Measurements from ENCODE around the gene ACO2.
"Not testable (repeated sequence)": the region's sequence is repeated elsewhere in the genome, so short reads cannot be mapped to it uniquely, and the experiment has no call there.

The ACO2 gene

DNA sequence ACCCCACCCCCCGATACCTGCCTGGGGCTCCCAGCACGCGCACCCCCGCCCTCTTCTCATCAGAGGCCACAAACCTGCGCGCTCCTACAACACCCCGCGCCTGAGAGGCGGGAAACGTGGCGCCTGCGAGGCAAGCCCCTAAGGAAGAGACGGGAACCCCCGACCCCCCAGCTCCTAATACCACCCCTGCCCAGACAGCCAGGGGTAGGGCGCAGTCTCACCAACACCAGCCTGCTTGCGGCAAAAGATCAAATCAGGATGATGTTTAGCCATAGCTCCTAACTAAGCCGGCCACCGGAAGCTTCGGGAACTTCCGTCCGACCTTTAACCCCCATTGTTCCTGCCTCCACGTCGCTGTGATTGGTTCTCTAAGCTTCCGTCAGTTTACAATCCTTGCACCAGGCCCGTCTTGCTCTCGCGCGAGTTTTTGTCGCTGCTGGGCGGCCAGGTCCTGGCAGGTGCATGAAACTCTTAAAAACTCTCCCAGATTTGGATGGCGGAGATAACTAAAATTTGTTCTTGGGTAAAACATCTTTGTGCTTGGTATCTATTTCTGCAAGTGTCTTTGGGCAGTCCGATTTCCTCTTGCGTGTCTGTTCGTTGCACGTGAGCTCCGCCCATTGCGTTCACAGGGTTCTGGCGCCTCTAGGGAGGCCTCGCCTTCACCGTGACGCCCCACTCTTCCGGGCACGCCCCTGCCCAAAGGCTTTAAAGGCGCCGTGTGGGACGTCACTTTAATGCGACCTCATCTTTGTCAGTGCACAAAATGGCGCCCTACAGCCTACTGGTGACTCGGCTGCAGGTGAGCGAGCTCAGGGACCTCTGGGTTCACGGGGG is at the start of gene ACO2, which contains the start of gene PHF5A:
TSS of gene ACO2 (plus strand) at position 737 of the 837 bp plus-strand sequence. CDS start at position 767, 30 bp downstream.
TSS of gene PHF5A (minus strand) at position 312 of the 837 bp plus-strand sequence. CDS start at position 273, 39 bp downstream.
- Histone ChIP-seq H3K36me3 (ENCODE audit: insufficient read depth, low read length) (peaks cover 27% of the 10 kb centered on the region), H3K9ac (ENCODE audit: low read depth, low read length) (peak within 1 kb of the TSS; percentile 91), H3K4me1 (ENCODE audit: insufficient read depth, low read length) (peaks cover 5% of the 10 kb centered on the region), H3K9me3 (ENCODE audit: control insufficient read depth, insufficient read depth, low read length) (no peaks in the 10 kb centered on the region)

GRCh38 chr22:41425660-41426365 is 43.1 kb upstream of the ACO2 start:
- Histone ChIP-seq H3K36me3 (ENCODE audit: insufficient read depth, low read length) (no peaks in the 10 kb centered on the region), H3K4me1 (ENCODE audit: insufficient read depth, low read length) (peaks cover 5% of the 10 kb centered on the region; the same call in 1 of the 2 replicates), H3K9me3 (ENCODE audit: control insufficient read depth, insufficient read depth, low read length) (no peaks in the 10 kb centered on the region)

DNA sequence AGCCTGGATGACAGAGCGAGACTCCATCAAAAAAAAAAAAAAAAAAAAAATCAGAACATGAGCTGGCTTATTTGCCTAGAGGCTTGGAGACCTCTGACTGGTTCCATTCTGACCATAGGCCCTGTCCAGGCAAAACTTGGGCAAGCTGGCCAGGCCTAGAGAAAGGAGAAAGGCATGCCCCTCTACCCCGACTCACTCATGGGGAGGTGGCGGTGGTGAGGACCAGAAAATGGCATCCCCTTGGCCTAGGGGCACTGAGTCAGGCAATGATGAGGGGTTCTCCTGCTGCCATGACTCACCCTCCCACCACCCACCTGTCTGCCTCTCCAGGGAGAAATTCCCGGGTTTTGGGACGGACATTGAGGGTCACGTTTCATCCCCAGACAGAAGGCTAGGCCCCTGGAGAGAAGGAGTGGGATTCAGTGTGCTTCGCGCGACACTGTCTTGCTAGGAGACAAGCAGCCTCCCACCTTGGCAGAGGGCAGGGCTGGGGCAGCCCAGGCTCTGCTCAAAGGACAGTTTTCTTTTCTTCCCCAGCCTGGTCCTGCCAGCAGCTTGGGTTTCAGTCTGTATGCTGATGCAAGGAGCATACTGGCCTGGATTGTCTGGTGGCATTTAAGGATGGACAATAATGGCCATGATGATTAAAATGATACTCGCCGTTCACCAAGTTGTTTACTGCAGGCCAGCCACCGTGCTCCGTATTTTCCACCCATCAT is 39.5 kb upstream of the ACO2 start:
- no peaks in the 10 kb centered on the region for H3K9me3 ChIP-seq (ENCODE audit: control insufficient read depth, insufficient read depth, low read length)
- peaks cover 5% of the 10 kb centered on the region; the same call in 1 of the 2 replicates for H3K4me1 ChIP-seq (ENCODE audit: insufficient read depth, low read length)
- no peaks in the 10 kb centered on the region for H3K36me3 ChIP-seq (ENCODE audit: insufficient read depth, low read length)
- no peak overlapping the region for H3K9ac ChIP-seq (ENCODE audit: low read depth, low read length)

More at GRCh38 chr22:41425660-41426365, 43.1 kb upstream of the ACO2 start:
- H3K9ac ChIP-seq (ENCODE audit: low read depth, low read length) = no peak overlapping the region

DNA sequence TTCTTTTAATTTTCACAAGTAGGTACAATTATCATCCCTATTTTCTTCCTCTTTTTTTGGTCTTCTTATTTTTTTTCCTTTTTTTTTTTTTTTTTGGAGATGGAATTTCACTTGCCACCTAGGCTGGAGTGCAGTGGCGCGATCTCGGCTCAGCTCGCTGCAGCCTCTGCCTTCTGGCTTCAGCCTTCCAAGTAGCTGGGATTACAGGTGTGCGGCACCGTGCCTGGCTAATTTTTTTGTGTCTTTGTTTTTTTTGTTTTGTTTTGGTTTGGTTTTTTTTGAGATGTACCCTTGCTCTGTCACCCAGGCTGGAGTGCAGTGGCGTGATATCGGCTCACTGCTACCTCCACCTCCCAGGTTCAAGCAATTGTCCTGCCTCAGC is 39.0 kb upstream of the ACO2 start:
- peaks cover 3% of the 10 kb centered on the region; the same call in 1 of the 2 replicates for H3K36me3 ChIP-seq (ENCODE audit: insufficient read depth, low read length)
- H3K9me3 ChIP-seq (ENCODE audit: control insufficient read depth, insufficient read depth, low read length) = no peaks in the 10 kb centered on the region
- no peak overlapping the region for H3K9ac ChIP-seq (ENCODE audit: low read depth, low read length)
- H3K4me1 ChIP-seq (ENCODE audit: insufficient read depth, low read length) = peaks cover 5% of the 10 kb centered on the region; the same call in 1 of the 2 replicates

GRCh38 chr22:41431656-41432055 is 37.3 kb upstream of the ACO2 start:
- Histone ChIP-seq H3K36me3 (ENCODE audit: insufficient read depth, low read length) (peaks cover 12% of the 10 kb centered on the region), H3K4me1 (ENCODE audit: insufficient read depth, low read length) (peaks cover 5% of the 10 kb centered on the region; the same call in 1 of the 2 replicates), H3K9me3 (ENCODE audit: control insufficient read depth, insufficient read depth, low read length) (no peaks in the 10 kb centered on the region), H3K9ac (ENCODE audit: low read depth, low read length) (no peak overlapping the region)

DNA sequence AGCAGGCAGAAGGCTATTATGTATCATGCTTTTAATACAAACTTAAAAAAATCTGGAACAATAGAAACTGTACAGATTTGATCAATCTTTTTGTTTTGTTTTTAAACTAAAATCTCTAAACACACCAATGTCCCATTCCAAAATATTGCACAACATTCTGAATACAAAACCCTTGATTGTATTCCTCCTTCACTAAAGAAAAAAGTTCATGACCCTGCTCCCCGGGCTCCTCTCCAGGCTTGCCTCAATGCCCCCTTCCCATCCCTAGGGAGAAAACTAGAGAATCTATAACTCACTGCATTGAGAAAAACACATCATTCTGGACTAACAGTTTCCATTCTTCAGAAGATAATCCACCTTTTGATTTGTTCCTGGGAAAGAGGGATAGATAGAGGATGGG is 35.4 kb upstream of the ACO2 start:
- H3K9me3 ChIP-seq (ENCODE audit: control insufficient read depth, insufficient read depth, low read length); H3K9ac ChIP-seq (ENCODE audit: low read depth, low read length); H3K4me1 ChIP-seq (ENCODE audit: insufficient read depth, low read length): not testable (repeated sequence)
- H3K36me3 ChIP-seq (ENCODE audit: insufficient read depth, low read length) = peaks cover 12% of the 10 kb centered on the region

GRCh38 chr22:41434361-41435003 is 34.4 kb upstream of the ACO2 start:
- H3K9me3 ChIP-seq (ENCODE audit: control insufficient read depth, insufficient read depth, low read length); H3K9ac ChIP-seq (ENCODE audit: low read depth, low read length); H3K4me1 ChIP-seq (ENCODE audit: insufficient read depth, low read length): not testable (repeated sequence)
- peaks cover 12% of the 10 kb centered on the region for H3K36me3 ChIP-seq (ENCODE audit: insufficient read depth, low read length)

GRCh38 chr22:41435560-41435959 is 33.4 kb upstream of the ACO2 start:
- H3K36me3 ChIP-seq (ENCODE audit: insufficient read depth, low read length) = peaks cover 12% of the 10 kb centered on the region

DNA sequence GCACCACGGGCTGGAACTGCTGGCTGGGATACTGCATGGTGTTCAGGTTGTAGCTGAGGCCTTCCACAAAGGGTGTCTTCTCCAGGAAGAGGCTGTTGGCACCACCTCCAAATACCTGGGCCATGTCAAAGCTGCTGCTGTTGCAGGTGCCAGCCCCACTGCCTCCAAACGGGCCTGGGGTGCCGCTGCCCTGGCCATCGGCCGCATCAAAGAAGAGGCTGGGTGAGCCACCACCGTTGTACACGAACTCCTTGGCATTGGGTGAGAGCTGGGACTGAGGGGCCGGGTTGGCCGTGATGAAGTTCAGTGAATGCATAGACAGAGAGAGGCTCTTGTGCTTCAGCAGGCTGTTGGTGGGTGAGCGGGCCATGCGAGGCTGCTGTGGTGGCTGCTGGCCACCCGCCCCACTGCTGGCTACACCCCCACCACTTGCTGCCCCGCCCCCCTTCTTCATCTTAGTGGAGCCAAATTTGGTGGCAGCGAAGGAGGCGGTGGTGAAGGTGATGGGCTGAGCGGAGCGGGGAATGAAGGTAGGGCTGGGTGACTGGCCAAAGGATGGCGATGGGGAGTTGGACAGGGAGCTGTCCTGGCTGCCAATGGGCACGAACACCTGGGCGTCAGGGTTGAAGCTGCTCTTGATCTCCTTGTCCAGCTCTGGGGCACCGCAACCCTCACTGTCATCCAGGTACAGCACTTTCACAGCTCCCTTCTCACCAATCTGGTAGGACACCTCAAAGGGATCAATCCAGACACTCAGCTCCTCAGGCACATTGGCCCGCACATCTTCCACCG is 32.4 kb upstream of the ACO2 start:
- no peaks in the 10 kb centered on the region for H3K9me3 ChIP-seq (ENCODE audit: control insufficient read depth, insufficient read depth, low read length)
- no peak overlapping the region for H3K9ac ChIP-seq (ENCODE audit: low read depth, low read length)
- no peaks in the 10 kb centered on the region for H3K4me1 ChIP-seq (ENCODE audit: insufficient read depth, low read length)
- H3K36me3 ChIP-seq (ENCODE audit: insufficient read depth, low read length) = peaks cover 12% of the 10 kb centered on the region

More at GRCh38 chr22:41435560-41435959, 33.4 kb upstream of the ACO2 start:
- Histone ChIP-seq H3K9ac (ENCODE audit: low read depth, low read length) (no peak overlapping the region), H3K4me1 (ENCODE audit: insufficient read depth, low read length) (no peaks in the 10 kb centered on the region), H3K9me3 (ENCODE audit: control insufficient read depth, insufficient read depth, low read length) (no peaks in the 10 kb centered on the region)

GRCh38 chr22:41437198-41437597 is 31.7 kb upstream of the ACO2 start:
- Histone ChIP-seq H3K9me3 (ENCODE audit: control insufficient read depth, insufficient read depth, low read length) (no peaks in the 10 kb centered on the region), H3K9ac (ENCODE audit: low read depth, low read length) (no peak overlapping the region), H3K36me3 (ENCODE audit: insufficient read depth, low read length) (peaks cover 12% of the 10 kb centered on the region), H3K4me1 (ENCODE audit: insufficient read depth, low read length) (no peaks in the 10 kb centered on the region)

DNA sequence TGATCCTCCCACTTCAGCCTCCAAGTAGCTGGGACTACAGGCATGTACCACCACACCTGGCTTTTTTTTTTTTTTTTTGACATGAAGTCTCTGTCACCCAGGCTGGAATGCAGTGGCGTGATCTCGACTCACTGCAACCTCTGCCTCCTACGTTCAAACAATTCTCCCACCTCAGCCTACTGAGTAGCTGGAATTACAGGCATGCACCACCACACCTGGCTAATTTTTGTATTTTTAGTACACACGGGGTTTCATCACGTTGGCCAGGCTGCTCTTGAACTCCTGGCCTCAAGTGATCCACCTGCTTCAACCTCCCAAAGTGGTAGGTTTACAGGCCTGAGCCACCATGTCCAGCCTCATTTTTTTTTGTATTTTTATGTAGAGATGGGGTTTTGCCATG is 28.4 kb upstream of the ACO2 start:
- H3K9ac ChIP-seq (ENCODE audit: low read depth, low read length); H3K4me1 ChIP-seq (ENCODE audit: insufficient read depth, low read length); H3K36me3 ChIP-seq (ENCODE audit: insufficient read depth, low read length); H3K9me3 ChIP-seq (ENCODE audit: control insufficient read depth, insufficient read depth, low read length): not testable (repeated sequence)

- no peaks in the 10 kb centered on the region for H3K36me3 ChIP-seq (ENCODE audit: insufficient read depth, low read length)
- H3K9me3 ChIP-seq (ENCODE audit: control insufficient read depth, insufficient read depth, low read length) = no peaks in the 10 kb centered on the region
- no peak overlapping the region for H3K9ac ChIP-seq (ENCODE audit: low read depth, low read length)
- H3K4me1 ChIP-seq (ENCODE audit: insufficient read depth, low read length) = no peaks in the 10 kb centered on the region
Measured at GRCh38 chr22:41442240-41442792, 26.6 kb upstream of the ACO2 start.

All from ES-I3 (cell line).